Measurements from ENCODE around the gene FAM171A2.
"Not testable (repeated sequence)": the region's sequence is repeated elsewhere in the genome, so short reads cannot be mapped to it uniquely, and the experiment has no call there.

The FAM171A2 gene

DNA sequence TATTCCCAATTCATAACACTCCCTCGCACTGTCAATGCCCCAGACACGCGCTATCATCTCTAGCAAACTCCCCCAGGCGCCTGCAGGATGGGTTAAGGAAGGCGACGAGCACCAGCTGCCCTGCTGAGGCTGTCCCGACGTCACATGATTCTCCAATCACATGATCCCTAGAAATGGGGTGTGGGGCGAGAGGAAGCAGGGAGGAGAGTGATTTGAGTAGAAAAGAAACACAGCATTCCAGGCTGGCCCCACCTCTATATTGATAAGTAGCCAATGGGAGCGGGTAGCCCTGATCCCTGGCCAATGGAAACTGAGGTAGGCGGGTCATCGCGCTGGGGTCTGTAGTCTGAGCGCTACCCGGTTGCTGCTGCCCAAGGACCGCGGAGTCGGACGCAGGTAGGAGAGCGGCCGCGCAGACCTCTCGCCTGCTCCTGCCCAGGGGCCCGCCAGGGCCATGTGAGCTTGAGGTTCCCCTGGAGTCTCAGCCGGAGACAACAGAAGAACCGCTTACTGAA lies 18.7 kb downstream of the FAM171A2 start, which contains the start of gene GRN:
GRN (plus strand) TSS at position 364 of the 515 bp plus-strand sequence. CDS start 3,863 bp downstream, outside the sequence.
- peak; percentile 89 for DNase-seq

DNA sequence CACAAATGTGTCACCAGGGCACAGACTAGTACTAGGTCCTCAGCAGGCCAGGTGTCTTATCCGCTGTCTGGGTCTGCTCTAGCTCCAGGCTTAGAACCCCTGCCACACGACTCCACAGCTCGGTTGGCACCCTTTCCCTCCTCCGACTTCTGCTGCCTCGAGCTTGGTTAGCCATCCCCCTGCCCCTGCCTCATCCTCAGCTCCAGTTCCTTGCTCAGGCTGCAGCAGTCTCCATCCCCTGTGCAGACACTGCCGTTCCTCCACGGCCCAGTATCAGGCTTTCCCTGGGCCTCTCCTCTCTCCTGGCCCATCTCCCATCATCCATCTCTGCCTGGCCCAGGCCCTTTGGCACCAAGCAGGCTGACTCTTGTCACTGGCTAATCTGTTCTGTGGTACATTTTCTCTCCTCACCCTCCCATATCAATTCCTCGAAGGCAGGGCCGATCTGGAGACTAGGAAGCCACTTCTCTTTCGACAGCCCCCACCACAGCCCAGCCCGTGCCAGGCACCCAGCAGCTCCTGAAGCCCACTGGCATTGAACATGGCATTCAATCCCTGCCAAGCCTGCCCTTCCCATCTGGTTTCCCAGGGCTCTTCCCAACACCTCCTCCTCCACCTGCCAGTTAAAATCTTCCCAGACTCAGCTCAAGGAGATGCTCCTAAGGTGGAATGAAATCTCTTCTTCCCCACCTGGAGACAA lies 20.0 kb downstream of the FAM171A2 start:
- no peak for DNase-seq

- not testable (repeated sequence) for DNase-seq
Measured at GRCh38 chr17:44340553-44340952, 23.1 kb downstream of the FAM171A2 start.

GRCh38 chr17:44338702-44339101 lies 25.0 kb downstream of the FAM171A2 start:
- DNase-seq, result peak in 1 of 2 experiments; percentile 39

DNA sequence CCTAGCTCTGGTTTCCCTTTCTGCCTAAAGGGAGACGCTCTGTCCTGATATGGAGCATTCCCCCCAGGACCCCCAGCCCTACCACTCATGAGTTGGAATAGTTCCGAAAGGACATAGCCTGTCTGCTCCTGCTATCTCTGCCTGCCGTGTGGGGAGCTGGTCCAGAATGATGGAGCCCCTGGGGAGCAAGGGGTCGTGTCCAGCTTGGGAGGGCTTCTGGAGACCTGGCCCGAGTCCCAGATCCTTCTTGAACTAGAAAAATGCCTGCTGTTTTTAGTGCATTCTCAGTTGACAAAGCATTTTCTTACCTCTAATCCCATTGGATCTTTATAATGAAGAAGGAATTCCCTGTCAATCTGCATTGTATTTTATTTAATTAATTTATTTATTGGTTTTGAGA lies 27.7 kb downstream of the FAM171A2 start:
- no peak for DNase-seq

- no peak for DNase-seq
Measured at GRCh38 chr17:44335564-44335963, 28.1 kb downstream of the FAM171A2 start.

DNA sequence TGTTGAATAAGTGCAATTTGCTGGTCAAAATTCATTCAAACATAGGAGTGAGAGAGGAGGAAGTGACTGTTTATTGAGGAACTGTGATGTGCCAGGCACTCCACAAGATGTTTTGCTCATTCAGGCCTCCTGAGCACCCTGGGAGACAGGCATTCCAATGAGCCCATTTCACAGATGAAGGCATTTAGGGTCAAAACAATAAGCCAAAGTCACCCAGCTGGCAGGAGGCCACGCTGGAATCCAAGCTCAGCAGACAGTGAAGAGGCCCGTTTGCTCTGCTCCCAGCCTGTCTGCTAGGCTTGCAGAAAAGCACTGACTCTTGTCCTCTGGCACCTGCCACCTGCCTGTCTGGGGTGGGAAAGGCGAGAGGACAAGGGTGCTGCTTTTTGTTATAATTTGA lies 28.9 kb downstream of the FAM171A2 start:
- no peak for DNase-seq

DNA sequence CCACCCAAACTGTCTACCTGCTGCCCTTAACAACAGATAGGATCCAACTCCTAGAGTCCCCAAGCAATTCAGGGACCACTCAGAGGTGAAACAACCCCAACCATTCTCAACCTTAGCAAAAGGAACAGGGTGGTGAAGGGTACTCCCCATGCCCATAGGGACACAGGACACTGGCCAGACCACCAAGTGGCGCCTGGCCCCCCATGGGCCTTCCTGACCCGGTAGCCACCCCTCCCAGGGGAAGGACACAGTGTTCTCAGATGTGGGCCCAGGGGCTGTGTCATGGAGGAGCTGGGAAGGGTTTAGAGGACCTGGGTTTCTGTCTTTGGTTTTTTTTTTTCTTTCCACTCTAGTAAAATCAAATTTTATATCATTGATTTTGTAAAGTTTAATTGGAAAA lies 29.3 kb downstream of the FAM171A2 start:
- no peak for DNase-seq

DNA sequence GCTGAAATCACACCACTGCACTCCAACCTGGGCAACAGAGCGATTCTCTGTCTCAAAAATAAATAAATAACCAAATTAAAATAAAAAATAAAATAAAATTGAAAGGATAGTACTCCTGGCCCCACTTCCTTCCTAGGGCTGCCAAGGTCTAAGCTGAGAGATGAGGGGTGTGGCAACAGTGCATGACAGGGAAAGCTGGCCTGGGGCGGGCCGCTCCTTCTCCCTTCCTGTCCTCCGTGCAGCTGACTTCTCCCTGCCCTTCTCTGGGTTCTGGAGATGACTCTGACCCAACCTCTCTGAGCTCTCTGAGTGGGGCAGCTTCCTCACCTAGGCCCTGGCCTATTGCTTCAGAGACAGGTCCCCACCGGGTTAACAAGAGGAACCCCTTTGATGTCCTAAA lies 30.3 kb downstream of the FAM171A2 start:
- DNase-seq, result no peak

DNA sequence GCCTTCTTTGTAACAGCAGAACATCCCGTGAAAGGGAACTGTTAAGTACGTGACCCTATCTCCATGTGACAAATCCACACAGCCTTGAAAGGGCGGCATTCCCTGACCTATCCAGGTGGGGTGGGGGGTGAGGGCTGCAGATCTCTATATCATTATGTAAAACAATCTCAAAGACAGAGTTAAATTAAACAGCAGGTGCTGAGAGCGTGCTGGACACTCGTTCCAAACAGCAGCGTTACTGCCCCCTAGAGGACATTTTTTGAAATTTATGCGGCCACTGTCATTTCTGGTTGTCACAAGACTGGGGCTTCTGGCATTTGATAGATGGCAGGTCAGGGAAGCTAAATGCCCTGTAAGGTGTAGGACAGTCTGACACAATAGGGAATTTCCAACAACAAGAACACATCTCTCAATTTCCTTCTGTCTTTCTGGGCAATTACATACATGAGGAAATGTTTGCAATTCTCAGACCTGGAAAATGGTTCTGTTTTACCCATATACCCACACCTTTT lies 32.3 kb downstream of the FAM171A2 start:
- peak; percentile 77 to 82 for DNase-seq

DNA sequence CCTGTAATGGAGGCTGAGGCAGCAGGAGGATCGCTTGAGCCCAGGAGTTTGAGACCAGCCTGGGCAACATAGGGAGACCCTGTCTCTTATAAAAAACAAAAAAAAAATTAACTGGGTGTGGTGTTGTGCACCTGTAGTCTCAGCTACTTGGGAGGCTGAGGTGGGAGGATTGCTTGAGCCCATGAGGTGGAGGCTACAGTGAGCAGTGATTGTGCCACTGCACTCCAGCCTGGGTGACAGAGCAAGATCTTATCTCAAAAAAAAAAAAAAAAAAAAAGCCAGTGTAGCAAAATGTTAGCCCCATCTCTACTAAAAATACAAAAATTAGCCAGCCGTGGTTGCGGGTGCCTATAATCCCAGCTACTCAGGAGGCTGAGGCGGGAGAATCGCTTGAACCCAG lies 33.4 kb downstream of the FAM171A2 start:
- not testable (repeated sequence) for DNase-seq

DNA sequence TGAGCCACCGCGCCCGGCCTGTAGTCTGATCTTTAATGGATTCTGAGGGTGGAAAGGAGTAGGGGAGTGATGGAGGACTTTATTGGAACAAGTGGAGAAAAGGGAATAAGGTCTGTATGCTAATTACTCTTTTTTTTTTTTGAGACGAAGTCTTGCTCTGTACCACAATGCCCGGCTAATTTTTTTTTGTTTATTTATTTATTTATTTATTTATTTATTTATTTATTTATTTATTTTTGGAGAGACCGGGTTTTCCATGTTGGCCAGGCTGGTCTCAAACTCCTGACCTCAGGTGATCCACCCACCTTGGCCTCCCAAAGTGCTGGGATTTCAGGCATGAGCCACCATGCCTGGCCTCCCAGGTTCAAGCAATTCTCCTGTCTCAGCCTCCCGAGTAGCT lies 34.1 kb downstream of the FAM171A2 start:
- not testable (repeated sequence) for DNase-seq

DNA sequence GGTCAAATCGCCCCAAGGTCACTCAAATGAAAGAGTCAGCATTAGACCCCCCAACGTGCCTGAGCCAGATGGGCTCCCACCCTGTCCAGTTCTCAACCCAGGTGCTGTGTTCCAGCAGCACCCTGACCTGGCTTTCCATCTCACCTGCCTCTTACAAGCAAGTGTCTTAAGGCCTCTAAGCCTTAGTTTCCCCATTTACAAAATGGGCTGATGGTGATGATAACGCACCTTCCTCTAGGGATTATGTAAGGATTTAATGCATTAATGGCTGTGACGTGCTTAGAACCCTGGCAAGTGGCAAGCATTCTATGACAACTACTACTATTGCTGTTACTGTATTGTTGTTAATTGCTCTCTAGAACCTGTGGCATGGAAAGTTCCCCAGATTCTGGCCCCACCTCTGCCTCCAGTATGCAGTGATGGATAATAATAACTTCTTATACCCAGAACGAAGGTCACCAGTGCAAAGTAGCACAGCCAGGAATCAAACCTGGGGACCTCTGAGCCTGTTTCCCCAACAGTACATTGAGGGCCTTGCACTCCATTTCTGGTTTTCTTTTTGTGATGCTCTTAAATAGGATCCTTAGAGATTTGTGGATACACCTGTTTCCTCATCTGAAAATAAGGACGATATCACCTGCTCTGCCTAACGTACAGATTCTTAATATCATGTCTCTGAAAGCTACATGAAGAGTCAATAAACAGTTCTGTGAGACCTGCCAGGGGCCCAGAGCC lies 35.8 kb downstream of the FAM171A2 start:
- no peak for DNase-seq

DNA sequence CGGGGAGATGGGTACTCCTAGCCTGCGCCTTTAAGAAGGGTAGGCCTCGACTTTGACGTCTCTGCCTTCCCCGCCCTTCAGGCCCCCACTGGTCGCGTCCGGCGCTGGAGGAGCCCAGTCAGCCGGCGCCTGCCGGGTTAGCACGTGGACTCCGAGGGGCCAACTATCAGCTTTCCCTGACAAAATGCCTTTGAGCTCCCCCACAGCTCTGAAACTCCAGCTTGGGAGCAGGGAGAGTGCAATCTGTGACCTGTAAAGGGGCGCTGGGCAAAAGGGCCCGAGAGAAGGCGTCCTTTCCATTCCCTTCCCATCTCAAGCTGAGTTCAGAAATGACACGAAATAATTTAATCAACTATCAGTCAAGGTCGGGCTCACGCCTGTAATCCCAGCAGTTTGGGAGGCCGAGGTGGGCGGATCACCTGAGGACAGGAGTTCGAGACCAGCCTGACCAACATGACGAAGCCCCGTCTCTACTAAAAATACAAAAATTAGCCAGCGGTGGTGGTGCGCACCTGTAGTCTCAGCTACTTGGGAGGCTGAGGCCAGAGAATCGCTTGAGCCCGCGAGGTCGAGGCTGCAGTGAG lies 36.7 kb downstream of the FAM171A2 start:
- DNase-seq, result peak; percentile 90 to 92

DNA sequence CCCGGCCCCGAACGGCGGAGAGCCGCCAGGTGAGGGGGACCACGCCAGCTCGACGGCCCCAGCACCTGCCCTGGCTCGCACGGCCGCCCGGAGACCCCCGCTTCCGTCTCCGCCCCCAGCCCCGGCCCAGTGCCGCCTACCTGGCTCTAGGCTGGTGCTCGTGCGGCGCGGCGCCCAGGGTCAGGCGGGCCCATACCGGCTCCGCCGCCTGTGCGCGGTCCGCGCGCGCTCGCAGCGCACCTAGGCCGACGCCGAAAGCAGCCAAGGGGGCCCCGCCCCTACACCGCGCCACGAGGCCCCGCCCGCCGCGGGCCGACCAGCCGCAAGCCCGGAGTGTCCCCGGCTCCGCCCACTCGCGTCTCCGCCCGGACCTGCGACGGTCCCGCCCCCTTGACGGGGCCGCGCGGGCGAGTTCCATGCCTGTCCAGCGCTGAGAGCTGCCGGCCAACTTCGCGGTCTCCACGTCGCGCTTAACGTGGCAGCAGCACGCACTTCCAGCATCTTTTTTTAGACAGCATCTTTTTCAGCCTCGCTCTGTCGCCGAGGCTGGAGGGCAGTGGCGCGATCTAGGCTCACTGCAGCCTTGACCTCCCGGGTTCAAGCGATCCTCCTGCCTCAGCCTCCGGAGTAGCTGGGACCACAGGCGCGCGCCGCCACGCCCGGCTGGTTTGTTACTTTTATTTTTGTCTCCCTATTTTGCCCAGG lies 38.9 kb downstream of the FAM171A2 start, which contains the start of gene SLC25A39:
SLC25A39 (minus strand) TSS at position 253 of the 705 bp plus-strand sequence. CDS start 1,261 bp downstream, outside the sequence.
- peak; percentile 97 to 99 for DNase-seq

DNA sequence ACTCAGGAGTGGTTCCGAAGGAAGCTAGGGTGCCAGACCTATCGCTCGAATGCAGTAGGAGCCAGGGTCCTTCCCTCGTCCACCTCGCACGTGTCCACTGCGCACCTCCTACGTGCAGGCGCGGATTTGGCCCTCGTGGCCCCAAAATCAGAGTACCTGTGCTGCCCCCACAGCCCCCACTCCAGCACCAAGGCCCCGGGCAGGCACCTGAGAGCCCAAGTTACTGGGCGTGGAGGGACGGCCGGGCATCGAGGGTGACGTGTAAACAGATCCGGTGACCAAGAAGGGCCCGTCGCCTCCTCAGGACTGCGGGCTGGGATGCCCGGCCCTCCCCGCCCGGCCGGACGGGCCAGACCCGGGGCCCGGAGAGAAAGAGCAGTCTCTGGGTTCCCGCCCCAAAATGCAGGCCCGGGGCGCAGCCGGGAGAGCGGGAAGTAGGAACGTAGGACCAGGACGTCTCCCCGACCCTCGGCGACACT lies 39.5 kb downstream of the FAM171A2 start:
- peak in 1 of 2 experiments; percentile 53 for DNase-seq

GRCh38 chr17:44323359-44324091 lies 40.1 kb downstream of the FAM171A2 start:
- no peak for DNase-seq

DNA sequence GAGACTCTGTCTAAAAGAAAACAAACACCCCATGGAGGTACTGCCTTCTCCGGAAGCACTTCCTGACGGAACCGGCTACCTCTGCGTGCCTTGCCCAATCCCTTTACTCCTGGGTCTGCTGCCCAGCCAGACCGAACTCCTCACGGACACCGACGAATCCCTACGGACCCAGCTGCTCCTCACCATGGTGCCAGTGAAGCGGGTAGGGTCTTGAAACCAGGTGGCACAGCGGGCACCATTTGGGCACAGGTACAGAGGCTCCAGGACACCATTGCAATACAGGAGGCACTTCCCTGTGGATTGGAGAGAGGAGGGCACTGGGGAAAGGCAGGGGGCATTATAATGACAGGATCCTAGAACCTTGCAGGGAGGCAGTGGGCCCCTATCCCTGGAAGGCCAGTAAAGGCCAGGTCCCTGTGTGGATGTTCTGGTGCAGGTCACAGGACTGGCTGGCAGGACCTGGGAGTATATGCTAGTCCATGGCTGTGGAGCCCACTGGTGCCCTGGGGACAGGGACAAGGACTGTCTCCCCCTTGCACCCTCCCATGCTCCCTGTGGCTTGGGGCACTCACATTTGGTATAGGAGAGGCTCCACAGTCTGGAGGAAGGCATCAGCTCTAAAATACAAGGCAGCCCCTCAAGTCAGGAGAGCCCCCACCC lies 41.3 kb downstream of the FAM171A2 start:
- DNase-seq, result no peak

- DNase-seq, result no peak
Measured at GRCh38 chr17:44321246-44322120, 42.2 kb downstream of the FAM171A2 start.

DNA sequence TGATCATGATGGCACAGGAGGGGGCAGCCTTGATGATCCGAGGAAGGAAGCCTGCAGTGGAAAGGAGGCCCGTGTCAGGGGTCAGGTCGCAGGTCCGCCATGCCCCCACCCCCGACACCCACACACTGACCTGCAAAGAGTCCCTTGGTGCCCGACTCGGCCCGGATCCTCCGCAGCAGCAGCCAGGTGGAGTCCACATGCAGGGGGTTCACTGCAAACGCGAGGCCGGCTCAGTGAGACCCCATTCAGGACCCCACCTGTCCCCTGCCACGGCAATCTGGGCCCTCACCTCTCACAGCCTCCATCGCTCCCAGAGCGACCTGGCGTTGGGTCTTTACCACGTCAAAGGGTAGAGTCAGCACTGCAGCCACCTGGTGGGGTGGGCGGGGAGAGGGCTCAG lies 43.6 kb downstream of the FAM171A2 start:
- no peak for DNase-seq
